Osteoblast (primary cell): ENCODE data around the gene DMBX1. TPM values are rescaled to one million over a fixed set of nuclear protein-coding genes. Genes with fewer than 3 reads are reported as not detected.

Experiments used
- DNase-seq: peaks from one replicate; pipeline ENCODE4 v3.0.0; 2011; ENCODE audit warnings: low spot score, mixed read lengths; ENCODE audit not compliant: insufficient read length; ENCODE audit errors: missing footprints
- H2AFZ ChIP-seq: 2 replicates; pipeline ENCODE4 v1.6.0; 2011; ENCODE audit warnings: mild to moderate bottlenecking, low read length
- H3K27ac ChIP-seq: 2 replicates; pipeline ENCODE4 v1.5.1; 2011; ENCODE audit warnings: mild to moderate bottlenecking, low read depth, low read length, moderate library complexity
- H3K27me3 ChIP-seq: 2 replicates; pipeline ENCODE4 v1.6.0; 2012; ENCODE audit warnings: mild to moderate bottlenecking, control low read depth, inconsistent platforms, low read length, moderate library complexity; ENCODE audit not compliant: insufficient read depth
- H3K36me3 ChIP-seq: 2 replicates; pipeline ENCODE4 v1.5.1; 2011; ENCODE audit warnings: mild to moderate bottlenecking, low read length, control low read depth, moderate library complexity; ENCODE audit not compliant: insufficient read depth
- H3K4me1 ChIP-seq: 2 replicates; pipeline ENCODE4 v1.5.1; 2011; ENCODE audit warnings: mild to moderate bottlenecking, low read length, control low read depth, moderate library complexity; ENCODE audit not compliant: insufficient read depth
- H3K4me2 ChIP-seq: 2 replicates; pipeline ENCODE4 v1.6.0; 2011; ENCODE audit warnings: mild to moderate bottlenecking, low read length; ENCODE audit not compliant: insufficient read depth
- H3K4me3 ChIP-seq: fragments of 200-600 bp; sonication (generic); 3 replicates; pipeline ENCODE4 v1.5.1; 2012; ENCODE audit warnings: mild to moderate bottlenecking, low read length, inconsistent platforms; ENCODE audit not compliant: insufficient read depth
- H3K79me2 ChIP-seq: 2 replicates; pipeline ENCODE4 v1.6.0; 2012; ENCODE audit warnings: mild to moderate bottlenecking, low read length, control low read depth, inconsistent platforms; ENCODE audit not compliant: insufficient read depth
- H3K9me3 ChIP-seq: 2 replicates; pipeline ENCODE4 v1.5.1; 2011; ENCODE audit warnings: low read depth, low read length, control low read depth
- H4K20me1 ChIP-seq: 2 replicates; pipeline ENCODE4 v1.6.0; 2012; ENCODE audit warnings: mild to moderate bottlenecking, low read length, control low read depth; ENCODE audit not compliant: insufficient read depth
- CTCF ChIP-seq: IDR thresholded peaks from 2 replicates; pipeline ENCODE4 v1.5.1; 2011; ENCODE audit warnings: mild to moderate bottlenecking, low read depth, low read length, moderate library complexity; ENCODE audit errors: extremely low read depth
- total RNA-seq: library from RNA; depleted of rRNA; stranded (reverse); fragments of >200 nt; gene quantifications from 2 replicates; pipeline ENCODE4 v1.2.3, GENCODE V29; 2012

DMBX1 gene
- total RNA-seq, 1 donor: not detected

- H2AFZ ChIP-seq: no peak overlapping the region
- H3K27me3 ChIP-seq: peaks cover 18% of the 10 kb centered on the region
- H3K27ac ChIP-seq: no peak overlapping the region
- H3K79me2 ChIP-seq: no peaks in the 10 kb centered on the region
- TF ChIP-seq CTCF: no peak
- peaks cover 15% of the 10 kb centered on the region for H3K4me1 ChIP-seq
- DNase-seq: peak; percentile 50
- H3K4me3 ChIP-seq: no peak overlapping the region
- H3K36me3 ChIP-seq: no peaks in the 10 kb centered on the region
- no peaks in the 10 kb centered on the region for H4K20me1 ChIP-seq
- no peaks in the 10 kb centered on the region for H3K9me3 ChIP-seq
- H3K4me2 ChIP-seq: no peak overlapping the region
Observed at GRCh38 chr1:46526013-46526690, 36.5 kb downstream of the DMBX1 start.

GRCh38 chr1:46526691-46527291 is 37.2 kb downstream of the DMBX1 start:
- Histone ChIP-seq H3K79me2 (no peaks in the 10 kb centered on the region), H3K27me3 (peaks cover 18% of the 10 kb centered on the region), H3K9me3 (no peaks in the 10 kb centered on the region), H2AFZ (no peak overlapping the region), H3K27ac (no peak overlapping the region), H3K4me3 (no peak overlapping the region), H4K20me1 (no peaks in the 10 kb centered on the region), H3K4me2 (no peak overlapping the region), H3K36me3 (no peaks in the 10 kb centered on the region), H3K4me1 (peaks cover 12% of the 10 kb centered on the region)
- peak; percentile 69 for DNase-seq
- no peak for TF ChIP-seq CTCF

- no peak overlapping the region for H3K4me3 ChIP-seq
- H3K36me3 ChIP-seq: no peaks in the 10 kb centered on the region
- H3K4me2 ChIP-seq: no peak overlapping the region
- no peak overlapping the region for H2AFZ ChIP-seq
- no peaks in the 10 kb centered on the region for H3K79me2 ChIP-seq
- peaks cover 5% of the 10 kb centered on the region for H3K4me1 ChIP-seq
- no peak overlapping the region for H3K27ac ChIP-seq
- TF ChIP-seq CTCF: peak; percentile 92
- no peaks in the 10 kb centered on the region for H4K20me1 ChIP-seq
- peaks cover 22% of the 10 kb centered on the region for H3K27me3 ChIP-seq
- peak; percentile 99 for DNase-seq
- H3K9me3 ChIP-seq: no peaks in the 10 kb centered on the region
Observed at GRCh38 chr1:46527474-46528296, 38.0 kb downstream of the DMBX1 start.
